HepG2 (cell line): ENCODE results near the gene TEX14. TPM values are rescaled to one million over a fixed set of nuclear protein-coding genes. Genes with fewer than 3 reads are reported as not detected.

Experiments used
- ARID4A ChIP-seq: sonication (generic); formaldehyde crosslinking; IDR thresholded peaks from 2 replicates; pipeline ENCODE4 v1.5.0; 2020; ENCODE audit warnings: mild to moderate bottlenecking, missing genetic modification reagents, borderline replicate concordance
- POLR2AphosphoS2 ChIP-seq: IDR thresholded peaks from 2 replicates; pipeline ENCODE4 v1.6.1; 2011; ENCODE audit warnings: low read depth, low read length, improper control_type of control experiment
- RARG ChIP-seq: sonication (generic); formaldehyde crosslinking; IDR thresholded peaks from 2 replicates; pipeline ENCODE4 v1.4.0; 2020; ENCODE audit warnings: low read depth, mild to moderate bottlenecking, missing genetic modification reagents
- THAP8 ChIP-seq: sonication (generic); formaldehyde crosslinking; IDR thresholded peaks from 2 replicates; pipeline ENCODE4 v1.5.1; 2020; ENCODE audit warnings: missing genetic modification reagents, mild to moderate bottlenecking, borderline replicate concordance
- TP53 ChIP-seq: sonication (generic); formaldehyde crosslinking; conservative IDR thresholded peaks from 2 replicates; pipeline ENCODE4 v1.4.0; 2020; ENCODE audit warnings: missing genetic modification reagents
- ZBTB20 ChIP-seq: sonication (generic); formaldehyde crosslinking; IDR thresholded peaks from 2 replicates; pipeline ENCODE4 v1.8.1; 2023; ENCODE audit warnings: missing genetic modification reagents, low read depth, mild to moderate bottlenecking, borderline replicate concordance
- ZNF780A ChIP-seq: sonication (generic); formaldehyde crosslinking; IDR thresholded peaks from 2 replicates; pipeline ENCODE4 v1.8.0; 2022; ENCODE audit warnings: mild to moderate bottlenecking, missing genetic modification reagents, moderate library complexity
- polyA plus RNA-seq, 8 experiments: library from polyadenylated mRNA; depleted of rRNA in 3 of 8; stranded (reverse) in 7 of 8; unstranded in 1 of 8; fragments of >200 nt; fragmentation: Illumina TruSeq in 4 of 8; extraction: Trizol in 4 of 8; gene quantifications; 2 replicates each; pipeline versions ENCODE4 v1.2.1 to v1.2.3, GENCODE V29; 2011 to 2016; ENCODE audit warnings: low read depth in 4 of 8, missing spikeins in 1 of 8, mixed read lengths in 1 of 8; ENCODE audit not compliant: insufficient read depth in 1 of 8
- total RNA-seq, 5 experiments: library from RNA; depleted of rRNA; stranded (reverse); fragments of >200 nt; fragmentation: Illumina TruSeq; extraction: Trizol; gene quantifications; 2 replicates each; pipeline ENCODE4 v1.2.3, GENCODE V29; 2016; ENCODE audit warnings: low read depth in 1 of 5
- TF ChIP-seq, protein P1 (sequence below): sonication (generic); formaldehyde crosslinking; IDR thresholded peaks from 2 replicates; pipeline ENCODE4; 2020; ENCODE audit warnings: missing genetic modification reagents, mild to moderate bottlenecking, borderline replicate concordance
- TF ChIP-seq, protein P2 (sequence below): IDR thresholded peaks from 2 replicates; pipeline ENCODE4 v1.6.1; 2016
- TF ChIP-seq, protein P3 (sequence below): sonication (generic); formaldehyde crosslinking; IDR thresholded peaks from 2 replicates; pipeline ENCODE4 v1.4.0; 2020; ENCODE audit warnings: mild to moderate bottlenecking, missing genetic modification reagents

The TEX14 gene
- total and polyA plus RNA-seq, 2 of the 13 experiments (the other 11 are each of a cell fraction or from before 2014, with no cell fraction given), result 0.04 to 0.07 TPM

DNA sequence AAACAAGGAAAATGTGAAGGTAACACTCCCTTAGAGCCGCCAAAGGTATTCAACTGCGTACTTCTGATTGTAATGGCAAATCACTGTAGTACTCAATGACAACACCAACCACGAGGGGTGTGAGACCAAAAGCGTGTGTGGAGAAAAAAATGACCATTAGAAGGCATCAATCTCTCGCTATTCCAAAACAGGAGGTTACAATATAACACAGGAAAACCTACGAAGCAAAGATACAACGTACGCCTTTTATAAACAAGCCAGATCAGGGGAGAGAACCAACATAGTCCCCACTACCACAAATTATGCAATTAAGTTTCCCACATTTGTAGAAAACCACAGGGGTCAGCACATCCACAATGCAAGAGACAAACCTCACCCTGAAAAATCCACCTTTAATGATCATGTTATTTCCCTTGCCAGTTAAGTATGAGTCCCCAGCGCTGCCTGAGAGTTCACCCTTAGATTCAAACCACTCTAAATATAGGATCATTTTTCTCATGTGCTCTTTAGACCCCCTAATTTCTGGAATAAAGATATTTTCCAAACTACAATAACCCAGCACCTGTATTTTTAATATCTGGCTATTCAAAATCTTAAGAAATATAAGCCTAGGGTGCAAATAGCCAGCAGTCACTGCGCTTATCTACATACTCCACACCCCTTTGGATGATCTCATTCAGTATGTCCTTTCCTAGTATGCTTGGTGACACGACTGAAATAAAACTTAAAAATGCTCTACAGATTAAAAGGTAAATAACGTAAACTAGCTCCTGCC, 12.4 kb downstream of the TEX14 start (continued):
- TF ChIP-seq, protein P1, sequence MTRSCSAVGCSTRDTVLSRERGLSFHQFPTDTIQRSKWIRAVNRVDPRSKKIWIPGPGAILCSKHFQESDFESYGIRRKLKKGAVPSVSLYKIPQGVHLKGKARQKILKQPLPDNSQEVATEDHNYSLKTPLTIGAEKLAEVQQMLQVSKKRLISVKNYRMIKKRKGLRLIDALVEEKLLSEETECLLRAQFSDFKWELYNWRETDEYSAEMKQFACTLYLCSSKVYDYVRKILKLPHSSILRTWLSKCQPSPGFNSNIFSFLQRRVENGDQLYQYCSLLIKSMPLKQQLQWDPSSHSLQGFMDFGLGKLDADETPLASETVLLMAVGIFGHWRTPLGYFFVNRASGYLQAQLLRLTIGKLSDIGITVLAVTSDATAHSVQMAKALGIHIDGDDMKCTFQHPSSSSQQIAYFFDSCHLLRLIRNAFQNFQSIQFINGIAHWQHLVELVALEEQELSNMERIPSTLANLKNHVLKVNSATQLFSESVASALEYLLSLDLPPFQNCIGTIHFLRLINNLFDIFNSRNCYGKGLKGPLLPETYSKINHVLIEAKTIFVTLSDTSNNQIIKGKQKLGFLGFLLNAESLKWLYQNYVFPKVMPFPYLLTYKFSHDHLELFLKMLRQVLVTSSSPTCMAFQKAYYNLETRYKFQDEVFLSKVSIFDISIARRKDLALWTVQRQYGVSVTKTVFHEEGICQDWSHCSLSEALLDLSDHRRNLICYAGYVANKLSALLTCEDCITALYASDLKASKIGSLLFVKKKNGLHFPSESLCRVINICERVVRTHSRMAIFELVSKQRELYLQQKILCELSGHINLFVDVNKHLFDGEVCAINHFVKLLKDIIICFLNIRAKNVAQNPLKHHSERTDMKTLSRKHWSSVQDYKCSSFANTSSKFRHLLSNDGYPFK (CRISPR knock-in tag), result no peak
- TF ChIP-seq ARID4A (CRISPR knock-in tag), result no peak
- no peak for TF ChIP-seq TP53 (CRISPR knock-in tag)
- TF ChIP-seq, protein P2, sequence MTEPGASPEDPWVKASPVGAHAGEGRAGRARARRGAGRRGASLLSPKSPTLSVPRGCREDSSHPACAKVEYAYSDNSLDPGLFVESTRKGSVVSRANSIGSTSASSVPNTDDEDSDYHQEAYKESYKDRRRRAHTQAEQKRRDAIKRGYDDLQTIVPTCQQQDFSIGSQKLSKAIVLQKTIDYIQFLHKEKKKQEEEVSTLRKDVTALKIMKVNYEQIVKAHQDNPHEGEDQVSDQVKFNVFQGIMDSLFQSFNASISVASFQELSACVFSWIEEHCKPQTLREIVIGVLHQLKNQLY (CRISPR knock-in tag), result no peak
- TF ChIP-seq ZBTB20 (CRISPR knock-in tag), result no peak
- TF ChIP-seq ZNF780A (CRISPR knock-in tag), result no peak
- no peak for TF ChIP-seq RARG (CRISPR knock-in tag)
- no peak for TF ChIP-seq THAP8 (CRISPR knock-in tag)
- peak; percentile 85; the same call in 1 of the 2 replicates for TF ChIP-seq POLR2AphosphoS2
- TF ChIP-seq, protein P3, sequence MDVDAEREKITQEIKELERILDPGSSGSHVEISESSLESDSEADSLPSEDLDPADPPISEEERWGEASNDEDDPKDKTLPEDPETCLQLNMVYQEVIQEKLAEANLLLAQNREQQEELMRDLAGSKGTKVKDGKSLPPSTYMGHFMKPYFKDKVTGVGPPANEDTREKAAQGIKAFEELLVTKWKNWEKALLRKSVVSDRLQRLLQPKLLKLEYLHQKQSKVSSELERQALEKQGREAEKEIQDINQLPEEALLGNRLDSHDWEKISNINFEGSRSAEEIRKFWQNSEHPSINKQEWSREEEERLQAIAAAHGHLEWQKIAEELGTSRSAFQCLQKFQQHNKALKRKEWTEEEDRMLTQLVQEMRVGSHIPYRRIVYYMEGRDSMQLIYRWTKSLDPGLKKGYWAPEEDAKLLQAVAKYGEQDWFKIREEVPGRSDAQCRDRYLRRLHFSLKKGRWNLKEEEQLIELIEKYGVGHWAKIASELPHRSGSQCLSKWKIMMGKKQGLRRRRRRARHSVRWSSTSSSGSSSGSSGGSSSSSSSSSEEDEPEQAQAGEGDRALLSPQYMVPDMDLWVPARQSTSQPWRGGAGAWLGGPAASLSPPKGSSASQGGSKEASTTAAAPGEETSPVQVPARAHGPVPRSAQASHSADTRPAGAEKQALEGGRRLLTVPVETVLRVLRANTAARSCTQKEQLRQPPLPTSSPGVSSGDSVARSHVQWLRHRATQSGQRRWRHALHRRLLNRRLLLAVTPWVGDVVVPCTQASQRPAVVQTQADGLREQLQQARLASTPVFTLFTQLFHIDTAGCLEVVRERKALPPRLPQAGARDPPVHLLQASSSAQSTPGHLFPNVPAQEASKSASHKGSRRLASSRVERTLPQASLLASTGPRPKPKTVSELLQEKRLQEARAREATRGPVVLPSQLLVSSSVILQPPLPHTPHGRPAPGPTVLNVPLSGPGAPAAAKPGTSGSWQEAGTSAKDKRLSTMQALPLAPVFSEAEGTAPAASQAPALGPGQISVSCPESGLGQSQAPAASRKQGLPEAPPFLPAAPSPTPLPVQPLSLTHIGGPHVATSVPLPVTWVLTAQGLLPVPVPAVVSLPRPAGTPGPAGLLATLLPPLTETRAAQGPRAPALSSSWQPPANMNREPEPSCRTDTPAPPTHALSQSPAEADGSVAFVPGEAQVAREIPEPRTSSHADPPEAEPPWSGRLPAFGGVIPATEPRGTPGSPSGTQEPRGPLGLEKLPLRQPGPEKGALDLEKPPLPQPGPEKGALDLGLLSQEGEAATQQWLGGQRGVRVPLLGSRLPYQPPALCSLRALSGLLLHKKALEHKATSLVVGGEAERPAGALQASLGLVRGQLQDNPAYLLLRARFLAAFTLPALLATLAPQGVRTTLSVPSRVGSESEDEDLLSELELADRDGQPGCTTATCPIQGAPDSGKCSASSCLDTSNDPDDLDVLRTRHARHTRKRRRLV (CRISPR knock-in tag), result peak; percentile 99
